Erythroblast (primary cell): ENCODE data around the gene VAV2.

Experiments used
- GATA1 ChIP-seq: IDR thresholded peaks from 2 replicates; pipeline ENCODE4 v1.6.1; 2011; ENCODE audit warnings: low read depth, mild to moderate bottlenecking, control low read depth, low read length, moderate library complexity
- POLR2A ChIP-seq: IDR thresholded peaks from 2 replicates; pipeline ENCODE4 v1.6.1; 2011; ENCODE audit warnings: mild to moderate bottlenecking, low read length

DNA sequence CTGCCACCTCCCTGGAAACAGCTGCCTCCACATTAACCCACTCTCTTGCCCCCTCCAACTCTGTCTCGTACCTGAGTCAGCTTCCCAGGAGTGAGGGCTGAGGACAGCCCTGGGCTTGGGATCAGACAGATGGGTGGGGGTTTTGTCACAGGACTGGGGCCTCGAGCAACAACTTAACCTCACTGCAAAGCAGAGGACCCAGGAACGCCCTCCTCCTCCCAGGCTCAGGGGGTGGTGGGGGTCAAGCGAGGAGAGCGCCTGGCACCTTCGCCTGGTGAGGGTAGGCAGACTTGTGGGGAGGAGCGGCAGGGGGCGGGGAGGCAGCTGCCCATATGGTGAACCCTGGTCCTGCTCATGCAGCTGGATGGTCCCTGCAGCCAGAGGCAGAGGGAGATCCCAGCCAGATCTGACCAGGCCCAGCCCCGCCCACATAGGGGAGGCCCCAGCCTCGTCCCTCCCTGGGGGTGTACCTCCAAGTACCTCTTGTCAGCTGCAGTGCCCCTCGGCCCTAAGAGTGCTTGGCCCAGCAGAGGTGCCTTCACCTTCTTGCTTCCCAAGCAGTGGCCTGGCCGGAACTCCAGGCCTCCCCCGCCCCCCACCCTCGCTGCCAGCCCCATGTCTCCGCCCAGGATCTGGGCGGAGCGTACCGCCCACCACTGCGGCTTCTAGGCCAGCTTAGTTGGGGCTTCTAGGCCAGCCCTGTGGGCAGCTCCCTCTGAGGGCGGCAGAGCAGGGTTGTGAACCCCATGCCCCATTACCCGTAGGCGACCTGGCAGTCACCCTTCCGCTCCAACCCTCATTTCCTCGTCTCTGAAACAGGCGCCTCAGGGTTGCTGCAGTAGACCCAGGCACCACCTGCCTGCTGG, 254.1 kb downstream of the VAV2 start, which contains the start of gene SARDH:
- TF ChIP-seq POLR2A (no peak), GATA1 (no peak)
